ENCODE measurements around the gene SNX2. TPM values are rescaled to one million over a fixed set of nuclear protein-coding genes. Genes with fewer than 3 reads are reported as not detected.

Gene SNX2
- total RNA-seq, 6 experiments from 2014 or later: 39.0 to 48.4 (median 45.9) TPM

GRCh38 chr5:122738088-122738487, 36.8 kb upstream of the SNX2 start:
- no peak for DNase-seq
- TF ChIP-seq CTCF (IDR thresholded peaks at IDR 0.05): no peak
- Mint-ChIP-seq H3K27me3 (ENCODE audit: insufficient read depth) (peaks cover 5% of the 10 kb centered on the region), H3K4me1 (ENCODE audit: low read depth) (peaks cover 6% of the 10 kb centered on the region; the same call in 1 of the 2 replicates), H3K4me3 (no peak overlapping the region), H3K9me3 (no peaks in the 10 kb centered on the region), H3K36me3 (ENCODE audit: low read depth) (no peaks in the 10 kb centered on the region), H3K27ac (no peak overlapping the region)

GRCh38 chr5:122741681-122742080, 33.2 kb upstream of the SNX2 start:
- peaks cover 9% of the 10 kb centered on the region; the same call in 1 of the 2 replicates for H3K27me3 Mint-ChIP-seq (ENCODE audit: insufficient read depth)
- H3K9me3 Mint-ChIP-seq: no peaks in the 10 kb centered on the region
- no peak overlapping the region for H3K4me3 Mint-ChIP-seq
- H3K4me1 Mint-ChIP-seq (ENCODE audit: low read depth): peaks cover 6% of the 10 kb centered on the region; the same call in 1 of the 2 replicates
- no peak for TF ChIP-seq CTCF (IDR thresholded peaks at IDR 0.05)
- H3K27ac Mint-ChIP-seq: no peak overlapping the region
- H3K36me3 Mint-ChIP-seq (ENCODE audit: low read depth): no peaks in the 10 kb centered on the region
- no peak for DNase-seq

GRCh38 chr5:122743261-122743660, 31.6 kb upstream of the SNX2 start:
- Mint-ChIP-seq H3K36me3 (ENCODE audit: low read depth) (no peaks in the 10 kb centered on the region), H3K27ac (no peak overlapping the region), H3K27me3 (ENCODE audit: insufficient read depth) (peaks cover 9% of the 10 kb centered on the region; the same call in 1 of the 2 replicates), H3K9me3 (no peaks in the 10 kb centered on the region), H3K4me3 (no peak overlapping the region), H3K4me1 (ENCODE audit: low read depth) (peaks cover 6% of the 10 kb centered on the region; the same call in 1 of the 2 replicates)
- no peak for TF ChIP-seq CTCF (IDR thresholded peaks at IDR 0.05)
- DNase-seq: no peak

- no peak for DNase-seq
- no peak overlapping the region for H3K27ac Mint-ChIP-seq
- TF ChIP-seq CTCF (IDR thresholded peaks at IDR 0.05): no peak
- H3K36me3 Mint-ChIP-seq (ENCODE audit: low read depth): no peaks in the 10 kb centered on the region
- H3K27me3 Mint-ChIP-seq (ENCODE audit: insufficient read depth): peaks cover 9% of the 10 kb centered on the region; the same call in 1 of the 2 replicates
- H3K4me3 Mint-ChIP-seq: no peak overlapping the region
- H3K9me3 Mint-ChIP-seq: no peaks in the 10 kb centered on the region
- peaks cover 6% of the 10 kb centered on the region; the same call in 1 of the 2 replicates for H3K4me1 Mint-ChIP-seq (ENCODE audit: low read depth)
Observed at GRCh38 chr5:122745597-122745996, 29.3 kb upstream of the SNX2 start.

- H3K4me3 Mint-ChIP-seq: no peak overlapping the region
- H3K4me1 Mint-ChIP-seq (ENCODE audit: low read depth): peaks cover 8% of the 10 kb centered on the region; the same call in 1 of the 2 replicates
- TF ChIP-seq CTCF (IDR thresholded peaks at IDR 0.05): no peak
- H3K36me3 Mint-ChIP-seq (ENCODE audit: low read depth): no peaks in the 10 kb centered on the region
- H3K9me3 Mint-ChIP-seq: no peaks in the 10 kb centered on the region
- H3K27me3 Mint-ChIP-seq (ENCODE audit: insufficient read depth): peaks cover 7% of the 10 kb centered on the region
- no peak overlapping the region for H3K27ac Mint-ChIP-seq
- DNase-seq: no peak
Observed at GRCh38 chr5:122749886-122750285, 25.0 kb upstream of the SNX2 start.
